ENCODE data around the gene TP73.

TP73 gene

GRCh38 chr1:3672971-3673361 is 20.6 kb downstream of the TP73 start:
- DNase-seq (ENCODE audit: low read depth): no peak
- no peak overlapping the region for H3K4me3 ChIP-seq (ENCODE audit: low read length)
- TF ChIP-seq CTCF (IDR thresholded peaks at IDR 0.05; ENCODE audit: insufficient read depth, low read depth, low read length, missing control alignments): no peak

GRCh38 chr1:3673381-3674099 is 21.2 kb downstream of the TP73 start:
- TF ChIP-seq CTCF (IDR thresholded peaks at IDR 0.05; ENCODE audit: insufficient read depth, low read depth, low read length, missing control alignments): no peak

GRCh38 chr1:3674100-3675094 is 22.1 kb downstream of the TP73 start:
- H3K4me3 ChIP-seq (ENCODE audit: low read length): peak overlapping the region; percentile 25
- no peak for TF ChIP-seq CTCF (IDR thresholded peaks at IDR 0.05; ENCODE audit: insufficient read depth, low read depth, low read length, missing control alignments)
- DNase-seq (ENCODE audit: low read depth): peak; percentile 35

More at GRCh38 chr1:3673381-3674099, 21.2 kb downstream of the TP73 start:
- no peak for DNase-seq (ENCODE audit: low read depth)
- no peak overlapping the region for H3K4me3 ChIP-seq (ENCODE audit: low read length)

- TF ChIP-seq CTCF (IDR thresholded peaks at IDR 0.05; ENCODE audit: insufficient read depth, low read depth, low read length, missing control alignments): no peak
- H3K4me3 ChIP-seq (ENCODE audit: low read length): peak overlapping the region; percentile 45
- no peak for DNase-seq (ENCODE audit: low read depth)
Observed at GRCh38 chr1:3675436-3675835, 23.1 kb downstream of the TP73 start.

GRCh38 chr1:3676581-3677470 is 24.5 kb downstream of the TP73 start:
- no peak overlapping the region for H3K4me3 ChIP-seq (ENCODE audit: low read length)
- no peak for TF ChIP-seq CTCF (IDR thresholded peaks at IDR 0.05; ENCODE audit: insufficient read depth, low read depth, low read length, missing control alignments)
- DNase-seq (ENCODE audit: low read depth): no peak

GRCh38 chr1:3677484-3677883 is 25.2 kb downstream of the TP73 start:
- no peak for TF ChIP-seq CTCF (IDR thresholded peaks at IDR 0.05; ENCODE audit: insufficient read depth, low read depth, low read length, missing control alignments)
- no peak overlapping the region for H3K4me3 ChIP-seq (ENCODE audit: low read length)
- DNase-seq (ENCODE audit: low read depth): no peak
